Embryonic facial prominence (tissue), 1 donor: ENCODE measurements around the gene ITGA3.

ENCODE experiments used
- DNase-seq: peaks from one replicate; pipeline ENCODE4 v3.0.0-alpha.2; 2016; ENCODE audit errors: extremely low spot score

ITGA3 gene

GRCh38 chr17:50129728-50130558 is 74.0 kb downstream of the ITGA3 start, which contains the start of gene SAMD14:
Gene SAMD14 (minus strand): TSS chr17:50130160. CDS start chr17:50124959, 5,201 bp downstream.
- DNase-seq, result no peak

- no peak for DNase-seq
Measured at GRCh38 chr17:50130559-50131305, 74.8 kb downstream of the ITGA3 start.

- no peak for DNase-seq
Measured at GRCh38 chr17:50132104-50132794, 76.3 kb downstream of the ITGA3 start.

GRCh38 chr17:50133028-50133768 is 77.3 kb downstream of the ITGA3 start:
- DNase-seq, result no peak

GRCh38 chr17:50133769-50134099 is 77.8 kb downstream of the ITGA3 start:
- no peak for DNase-seq

- DNase-seq, result no peak
Measured at GRCh38 chr17:50134206-50135110, 78.5 kb downstream of the ITGA3 start.

- DNase-seq, result no peak
Measured at GRCh38 chr17:50135316-50136095, 79.6 kb downstream of the ITGA3 start.

- DNase-seq, result no peak
Measured at GRCh38 chr17:50136096-50136687, 80.3 kb downstream of the ITGA3 start.

GRCh38 chr17:50137042-50137441 is 81.1 kb downstream of the ITGA3 start:
- no peak for DNase-seq

- no peak for DNase-seq
Measured at GRCh38 chr17:50139185-50139783, 83.4 kb downstream of the ITGA3 start.
